CD4-positive, alpha-beta T cell treated with Interleukin-17A for 1 hour (primary cell): Measurements from ENCODE around the gene CFAP161.

Source experiments
- DNase-seq: peaks from one replicate; pipeline ENCODE4 v3.0.0-alpha.2; 2020

Gene CFAP161

GRCh38 chr15:81160312-81161159 lies 26.5 kb downstream of the CFAP161 start:
- no peak for DNase-seq

- DNase-seq, result no peak
These were observed 27.1 kb downstream of the CFAP161 start for GRCh38 chr15:81161160-81161673.

GRCh38 chr15:81161851-81162250 lies 27.8 kb downstream of the CFAP161 start:
- no peak for DNase-seq

GRCh38 chr15:81163961-81164800 lies 30.1 kb downstream of the CFAP161 start:
- DNase-seq, result no peak

GRCh38 chr15:81165535-81165934 lies 31.5 kb downstream of the CFAP161 start:
- DNase-seq, result no peak

- no peak for DNase-seq
These were observed 32.7 kb downstream of the CFAP161 start for GRCh38 chr15:81166636-81167305.

GRCh38 chr15:81168131-81168526 lies 34.1 kb downstream of the CFAP161 start:
- DNase-seq, result no peak

- no peak for DNase-seq
These were observed 34.6 kb downstream of the CFAP161 start for GRCh38 chr15:81168644-81169043.

GRCh38 chr15:81170511-81170910 lies 36.4 kb downstream of the CFAP161 start:
- DNase-seq, result no peak

- no peak for DNase-seq
These were observed 37.2 kb downstream of the CFAP161 start for GRCh38 chr15:81171286-81171685.

- DNase-seq, result no peak
These were observed 40.2 kb downstream of the CFAP161 start for GRCh38 chr15:81174125-81174791.

GRCh38 chr15:81174792-81175327 lies 40.8 kb downstream of the CFAP161 start:
- no peak for DNase-seq

GRCh38 chr15:81175496-81175895 lies 41.4 kb downstream of the CFAP161 start:
- DNase-seq, result no peak

GRCh38 chr15:81176291-81176893 lies 42.3 kb downstream of the CFAP161 start:
- DNase-seq, result no peak

GRCh38 chr15:81178365-81178764 lies 44.3 kb downstream of the CFAP161 start:
- no peak for DNase-seq

GRCh38 chr15:81181220-81181619 lies 47.1 kb downstream of the CFAP161 start:
- no peak for DNase-seq

- no peak for DNase-seq
These were observed 48.1 kb downstream of the CFAP161 start for GRCh38 chr15:81182031-81182755.

GRCh38 chr15:81182756-81183438 lies 48.8 kb downstream of the CFAP161 start:
- no peak for DNase-seq

GRCh38 chr15:81183439-81183775 lies 49.3 kb downstream of the CFAP161 start:
- no peak for DNase-seq

GRCh38 chr15:81184188-81184587 lies 50.1 kb downstream of the CFAP161 start:
- DNase-seq, result no peak
